ENCODE results near the gene PRSS3.

The PRSS3 gene

GRCh38 chr9:33776578-33776977 lies 18.8 kb upstream of the PRSS3 start:
- DNase-seq: no peak
- H3K4me1 Mint-ChIP-seq: peaks cover 6% of the 10 kb centered on the region
- peaks cover 10% of the 10 kb centered on the region for H3K27me3 Mint-ChIP-seq (ENCODE audit: low read depth, poor library complexity)
- TF ChIP-seq CTCF (IDR thresholded peaks at IDR 0.05): no peak
- peaks cover 5% of the 10 kb centered on the region for H3K9me3 Mint-ChIP-seq
- no peak overlapping the region for H3K27ac Mint-ChIP-seq
- H3K4me3 Mint-ChIP-seq: no peak overlapping the region
- peaks cover 16% of the 10 kb centered on the region for H3K36me3 Mint-ChIP-seq (ENCODE audit: low read depth)

GRCh38 chr9:33778700-33779351 lies 16.5 kb upstream of the PRSS3 start:
- Mint-ChIP-seq H3K4me3 (no peak overlapping the region), H3K9me3 (peaks cover 10% of the 10 kb centered on the region), H3K27me3 (ENCODE audit: low read depth, poor library complexity) (peaks cover 15% of the 10 kb centered on the region), H3K27ac (no peak overlapping the region), H3K36me3 (ENCODE audit: low read depth) (peaks cover 19% of the 10 kb centered on the region), H3K4me1 (no peaks in the 10 kb centered on the region)
- peak; percentile 49 for DNase-seq
- peak; percentile 80 for TF ChIP-seq CTCF (IDR thresholded peaks at IDR 0.05)

- no peak for TF ChIP-seq CTCF (IDR thresholded peaks at IDR 0.05)
- Mint-ChIP-seq H3K4me3 (no peak overlapping the region), H3K4me1 (no peaks in the 10 kb centered on the region), H3K27ac (no peak overlapping the region), H3K9me3 (peaks cover 10% of the 10 kb centered on the region), H3K36me3 (ENCODE audit: low read depth) (peaks cover 18% of the 10 kb centered on the region), H3K27me3 (ENCODE audit: low read depth, poor library complexity) (peaks cover 15% of the 10 kb centered on the region)
- no peak for DNase-seq
Observed at GRCh38 chr9:33780276-33780675, 15.1 kb upstream of the PRSS3 start.

GRCh38 chr9:33781736-33782135 lies 13.6 kb upstream of the PRSS3 start:
- Mint-ChIP-seq H3K27me3 (ENCODE audit: low read depth, poor library complexity) (peaks cover 12% of the 10 kb centered on the region), H3K4me3 (no peak overlapping the region), H3K27ac (no peak overlapping the region), H3K36me3 (ENCODE audit: low read depth) (peaks cover 6% of the 10 kb centered on the region), H3K9me3 (peaks cover 4% of the 10 kb centered on the region), H3K4me1 (no peaks in the 10 kb centered on the region)
- no peak for DNase-seq
- no peak for TF ChIP-seq CTCF (IDR thresholded peaks at IDR 0.05)

- Mint-ChIP-seq H3K4me1 (no peaks in the 10 kb centered on the region), H3K4me3 (no peak overlapping the region), H3K36me3 (ENCODE audit: low read depth) (peaks cover 3% of the 10 kb centered on the region), H3K27ac (no peak overlapping the region), H3K27me3 (ENCODE audit: low read depth, poor library complexity) (peaks cover 14% of the 10 kb centered on the region), H3K9me3 (peaks cover 4% of the 10 kb centered on the region)
- no peak for DNase-seq
- no peak for TF ChIP-seq CTCF (IDR thresholded peaks at IDR 0.05)
Observed at GRCh38 chr9:33782395-33783152, 12.8 kb upstream of the PRSS3 start.
